A673 (cell line): ENCODE measurements around the gene CIAO2B.

ENCODE experiments used
- EZH2 ChIP-seq: fragments of 200-600 bp; sonication (generic); IDR thresholded peaks from 2 replicates; pipeline ENCODE4 v1.6.1; 2017; ENCODE audit warnings: borderline replicate concordance, low read depth, mild to moderate bottlenecking, mixed read lengths, antibody characterized with exemption, low read length; ENCODE audit not compliant: poor library complexity, severe bottlenecking
- TF ChIP-seq, protein P1 (sequence below): fragments of 300-800, 200-600 bp; sonication (generic); conservative IDR thresholded peaks from 2 replicates; pipeline ENCODE4 v1.5.1; 2017; ENCODE audit warnings: low read depth, mild to moderate bottlenecking, antibody characterized with exemption, low read length, moderate library complexity, mixed read lengths

DNA sequence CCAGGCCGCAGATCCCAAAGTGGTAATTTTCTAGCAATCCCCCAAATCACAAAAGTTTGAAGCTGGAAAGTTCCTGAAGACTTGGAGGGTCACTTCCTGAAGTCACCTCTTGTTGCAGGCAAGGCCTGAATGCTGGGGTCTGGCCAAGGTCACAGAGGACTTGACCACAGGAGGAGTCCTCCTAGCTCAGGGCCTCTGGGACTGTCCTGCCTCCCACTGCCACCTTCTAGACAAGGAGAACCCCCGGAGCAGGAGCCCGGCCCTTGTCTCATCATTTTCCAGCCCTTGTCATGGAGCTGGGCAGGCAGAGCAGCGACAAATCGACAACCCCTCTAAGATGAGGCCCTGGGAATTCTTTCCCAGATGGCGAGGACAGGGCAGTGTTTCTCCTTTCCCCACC, 15.8 kb downstream of the CIAO2B start:
- TF ChIP-seq, protein P1, sequence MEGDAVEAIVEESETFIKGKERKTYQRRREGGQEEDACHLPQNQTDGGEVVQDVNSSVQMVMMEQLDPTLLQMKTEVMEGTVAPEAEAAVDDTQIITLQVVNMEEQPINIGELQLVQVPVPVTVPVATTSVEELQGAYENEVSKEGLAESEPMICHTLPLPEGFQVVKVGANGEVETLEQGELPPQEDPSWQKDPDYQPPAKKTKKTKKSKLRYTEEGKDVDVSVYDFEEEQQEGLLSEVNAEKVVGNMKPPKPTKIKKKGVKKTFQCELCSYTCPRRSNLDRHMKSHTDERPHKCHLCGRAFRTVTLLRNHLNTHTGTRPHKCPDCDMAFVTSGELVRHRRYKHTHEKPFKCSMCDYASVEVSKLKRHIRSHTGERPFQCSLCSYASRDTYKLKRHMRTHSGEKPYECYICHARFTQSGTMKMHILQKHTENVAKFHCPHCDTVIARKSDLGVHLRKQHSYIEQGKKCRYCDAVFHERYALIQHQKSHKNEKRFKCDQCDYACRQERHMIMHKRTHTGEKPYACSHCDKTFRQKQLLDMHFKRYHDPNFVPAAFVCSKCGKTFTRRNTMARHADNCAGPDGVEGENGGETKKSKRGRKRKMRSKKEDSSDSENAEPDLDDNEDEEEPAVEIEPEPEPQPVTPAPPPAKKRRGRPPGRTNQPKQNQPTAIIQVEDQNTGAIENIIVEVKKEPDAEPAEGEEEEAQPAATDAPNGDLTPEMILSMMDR = no peak
- TF ChIP-seq EZH2 = no peak
